CD4-positive, alpha-beta T cell treated with Interleukin-1 beta for 1 hour (primary cell): ENCODE results near the gene COL16A1.

Experiments
- DNase-seq, 2 donors: peaks; one replicate each; pipeline ENCODE4 v3.0.0-alpha.2; 2020 to 2022

The COL16A1 gene

GRCh38 chr1:31705080-31705866 lies 1.5 kb upstream of the COL16A1 start:
- peak; percentile 58 to 64 for DNase-seq

GRCh38 chr1:31704271-31705079 lies 658 bp upstream of the COL16A1 start:
- no peak for DNase-seq

GRCh38 chr1:31702836-31703404 lies 897 bp downstream of the COL16A1 start:
- no peak for DNase-seq

GRCh38 chr1:31701091-31701736 lies 2.6 kb downstream of the COL16A1 start:
- peak in 1 of 2 donors; percentile 4 for DNase-seq

GRCh38 chr1:31700468-31701090 lies 3.2 kb downstream of the COL16A1 start:
- no peak for DNase-seq

GRCh38 chr1:31699341-31699891 lies 4.4 kb downstream of the COL16A1 start:
- peak; percentile 37 to 49 for DNase-seq

- no peak for DNase-seq
Measured at GRCh38 chr1:31697369-31697984, 6.3 kb downstream of the COL16A1 start.

GRCh38 chr1:31696242-31696641 lies 7.6 kb downstream of the COL16A1 start:
- no peak for DNase-seq

- no peak for DNase-seq
Measured at GRCh38 chr1:31695327-31695726, 8.5 kb downstream of the COL16A1 start.

GRCh38 chr1:31694964-31695313 lies 8.9 kb downstream of the COL16A1 start:
- no peak for DNase-seq

GRCh38 chr1:31694069-31694963 lies 9.5 kb downstream of the COL16A1 start:
- DNase-seq, result no peak

GRCh38 chr1:31693231-31693630 lies 10.6 kb downstream of the COL16A1 start:
- no peak for DNase-seq

GRCh38 chr1:31691951-31692350 lies 11.9 kb downstream of the COL16A1 start:
- no peak for DNase-seq

- DNase-seq, result no peak
Measured at GRCh38 chr1:31691446-31691845, 12.4 kb downstream of the COL16A1 start.

- DNase-seq, result no peak
Measured at GRCh38 chr1:31690921-31691320, 12.9 kb downstream of the COL16A1 start.

GRCh38 chr1:31689854-31690253 lies 14.0 kb downstream of the COL16A1 start:
- DNase-seq, result no peak

GRCh38 chr1:31689379-31689778 lies 14.4 kb downstream of the COL16A1 start:
- no peak for DNase-seq

GRCh38 chr1:31688233-31688918 lies 15.4 kb downstream of the COL16A1 start:
- DNase-seq, result no peak

- DNase-seq, result no peak
Measured at GRCh38 chr1:31687601-31688000, 16.2 kb downstream of the COL16A1 start.

- no peak for DNase-seq
Measured at GRCh38 chr1:31685795-31686194, 18.0 kb downstream of the COL16A1 start.
